Kidney glomerular epithelial cell (primary cell): ENCODE data around the gene SYT6.

Experiments used
- DNase-seq: peaks from one replicate; lab custom pipeline; 2025; lab: John Stamatoyannopoulos, UW

SYT6 gene

GRCh38 chr1:114117654-114118053, 36.0 kb downstream of the SYT6 start:
- no peak for DNase-seq

DNA sequence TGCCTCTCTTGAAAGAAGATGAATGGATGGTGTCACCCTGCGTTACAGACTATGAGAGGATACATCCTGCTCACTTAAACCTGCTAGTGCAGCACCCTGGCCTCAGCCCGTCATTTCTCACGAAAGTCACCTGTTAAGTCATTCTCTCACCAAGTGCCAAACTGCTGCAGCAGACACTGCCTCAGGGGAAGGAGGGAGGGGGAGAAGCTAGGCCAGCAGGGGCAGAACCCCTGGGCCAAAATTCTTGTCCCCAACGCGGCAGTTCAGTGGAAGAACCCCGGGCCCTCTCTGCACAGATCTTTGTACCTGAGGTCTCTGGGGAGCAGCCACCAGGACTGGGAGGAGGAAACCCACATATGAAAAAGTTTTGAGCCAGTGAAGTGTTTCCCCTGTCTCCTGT, 37.6 kb downstream of the SYT6 start:
- no peak for DNase-seq

DNA sequence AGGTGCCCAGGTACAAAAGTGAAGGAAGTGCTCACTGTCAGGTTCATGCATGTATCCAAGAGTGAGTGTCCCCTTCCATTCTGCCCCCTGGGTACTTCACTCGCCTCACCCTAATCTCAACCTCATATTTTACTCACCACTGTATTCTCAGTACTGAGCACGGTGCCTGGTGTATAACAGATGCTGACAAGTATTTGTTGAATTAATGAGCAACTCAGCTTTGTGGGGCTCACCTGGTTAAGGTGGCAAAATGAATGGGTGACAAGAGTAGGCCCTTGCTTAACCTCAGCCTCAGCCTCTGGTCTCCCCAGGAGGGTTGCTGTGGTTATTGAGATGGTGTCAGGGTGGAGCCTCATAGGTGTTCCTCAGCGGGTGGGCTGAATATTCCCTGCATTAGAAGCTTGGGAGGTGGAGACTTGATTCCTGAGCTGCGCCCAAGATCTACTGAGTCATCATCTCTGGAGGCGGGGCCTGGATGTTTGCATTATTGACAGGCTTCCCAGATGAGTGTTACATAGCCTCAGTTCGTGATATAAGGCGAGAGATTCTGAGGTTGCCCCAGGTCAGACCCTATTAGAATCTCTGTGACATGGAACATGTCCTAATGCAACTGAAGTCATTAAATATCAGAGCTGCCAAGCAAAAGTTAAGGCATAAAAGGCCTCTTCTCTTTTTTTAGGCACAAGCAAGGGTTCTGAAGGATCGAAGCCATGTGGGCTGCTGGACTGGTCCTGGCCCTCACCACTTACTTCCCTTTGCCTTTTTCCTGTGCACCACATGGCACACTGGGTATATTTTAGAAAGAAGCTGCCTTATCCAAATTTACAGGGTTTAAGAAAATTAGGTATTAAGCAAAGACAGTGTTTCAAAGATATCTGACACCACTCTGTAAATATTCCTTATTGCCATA, 39.2 kb downstream of the SYT6 start:
- DNase-seq, result no peak

- DNase-seq, result no peak
Observed at GRCh38 chr1:114113411-114114184, 40.1 kb downstream of the SYT6 start.

- no peak for DNase-seq
Observed at GRCh38 chr1:114112775-114113174, 40.9 kb downstream of the SYT6 start.

DNA sequence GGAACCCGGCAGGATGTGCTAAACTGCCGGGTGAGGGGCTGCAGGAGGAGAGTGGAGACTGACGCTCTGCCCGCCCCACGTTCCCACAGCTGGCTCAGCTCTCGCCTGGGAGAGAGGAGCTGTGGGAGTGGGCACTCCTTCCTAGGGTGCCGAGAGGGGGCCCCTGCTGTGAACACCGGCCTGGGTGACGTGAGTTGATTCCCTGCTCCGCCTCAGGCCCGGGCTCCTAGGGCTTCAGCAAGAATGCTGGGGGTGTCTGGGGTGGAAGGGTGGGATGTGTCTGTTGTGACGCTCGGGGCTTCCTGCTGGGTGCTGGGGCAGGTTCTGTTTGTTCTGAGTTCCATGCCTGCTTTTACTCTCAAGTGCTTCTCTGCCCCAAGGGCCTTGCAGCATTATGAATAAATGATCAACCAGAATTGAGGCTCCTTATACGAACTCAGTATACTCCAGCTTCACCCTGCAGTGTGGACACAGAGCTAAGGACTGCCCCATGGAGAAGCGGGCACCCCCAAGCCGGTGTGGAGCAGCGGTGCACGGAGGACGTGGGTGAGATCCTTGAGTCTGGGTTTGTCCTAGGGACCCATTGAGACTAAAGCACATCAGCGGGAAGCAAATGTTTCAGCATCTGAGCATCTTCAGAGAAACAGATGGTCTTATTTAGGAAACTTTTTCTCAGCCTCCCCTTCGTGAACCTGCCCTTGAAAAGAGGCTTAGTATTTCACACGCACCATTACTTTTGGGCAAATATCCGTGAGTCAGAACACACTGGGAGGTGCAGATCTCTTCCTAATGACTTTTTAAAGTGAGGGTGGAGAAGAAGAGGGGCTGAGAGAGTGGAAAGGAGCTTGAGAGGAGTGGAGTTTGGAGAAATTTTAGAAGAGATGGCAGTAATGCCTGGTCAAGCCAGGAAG, 41.7 kb downstream of the SYT6 start:
- DNase-seq, result no peak

- DNase-seq, result no peak
Observed at GRCh38 chr1:114109981-114110380, 43.7 kb downstream of the SYT6 start.

GRCh38 chr1:114108751-114109255, 44.9 kb downstream of the SYT6 start:
- DNase-seq, result no peak

- no peak for DNase-seq
Observed at GRCh38 chr1:114107474-114108435, 45.9 kb downstream of the SYT6 start.

DNA sequence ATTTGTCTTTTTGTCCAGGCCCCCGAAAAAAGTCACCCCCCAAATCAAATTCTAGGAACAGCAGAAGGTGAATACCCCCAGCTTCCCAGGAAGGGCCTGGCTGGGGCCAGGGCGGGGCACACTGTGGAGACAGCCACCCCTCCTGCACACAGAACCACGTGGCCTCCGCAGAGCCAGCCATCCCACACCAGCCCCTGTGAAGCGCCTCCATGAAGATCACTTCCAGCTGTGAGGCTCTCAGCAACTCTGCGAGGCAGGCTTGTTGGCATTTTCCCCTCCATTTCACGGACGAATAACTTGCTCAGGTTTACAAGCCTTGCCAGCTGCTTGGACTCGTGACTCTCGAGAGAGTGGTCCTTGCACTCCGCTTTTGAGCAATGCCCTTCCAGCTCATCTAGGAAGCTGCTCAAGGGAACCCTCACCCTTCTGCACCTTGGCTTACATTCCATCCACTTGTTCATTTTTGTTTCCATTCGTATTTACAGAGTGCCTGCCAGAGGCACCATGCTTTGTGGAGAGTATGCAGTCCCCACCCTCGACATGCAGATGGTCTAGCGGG, 48.2 kb downstream of the SYT6 start:
- DNase-seq, result no peak

GRCh38 chr1:114104949-114105348, 48.7 kb downstream of the SYT6 start:
- no peak for DNase-seq

- no peak for DNase-seq
Observed at GRCh38 chr1:114103992-114104391, 49.7 kb downstream of the SYT6 start.

GRCh38 chr1:114102136-114102535, 51.5 kb downstream of the SYT6 start:
- no peak for DNase-seq

- DNase-seq, result no peak
Observed at GRCh38 chr1:114100148-114100547, 53.5 kb downstream of the SYT6 start.

- DNase-seq, result no peak
Observed at GRCh38 chr1:114099268-114099667, 54.4 kb downstream of the SYT6 start.

DNA sequence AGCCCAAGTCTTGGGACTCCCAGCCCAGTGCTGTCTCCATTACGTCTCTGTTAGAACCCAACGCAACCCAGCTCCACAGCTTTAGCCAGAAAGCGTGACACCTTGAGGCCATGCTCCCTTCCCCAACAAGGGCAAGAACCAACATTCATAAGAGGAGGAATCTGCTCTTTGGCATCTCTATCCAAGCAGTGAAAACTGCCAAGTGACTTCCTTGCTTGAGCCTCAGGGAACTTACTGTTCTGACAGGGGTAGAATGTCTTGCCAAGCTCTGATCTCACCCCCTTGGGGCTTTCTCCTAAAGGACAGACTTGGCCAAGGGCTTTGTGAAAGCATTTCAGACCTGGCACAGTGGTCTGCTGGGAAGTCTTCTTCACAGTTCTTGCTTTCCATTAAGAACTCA, 56.6 kb downstream of the SYT6 start:
- no peak for DNase-seq

DNA sequence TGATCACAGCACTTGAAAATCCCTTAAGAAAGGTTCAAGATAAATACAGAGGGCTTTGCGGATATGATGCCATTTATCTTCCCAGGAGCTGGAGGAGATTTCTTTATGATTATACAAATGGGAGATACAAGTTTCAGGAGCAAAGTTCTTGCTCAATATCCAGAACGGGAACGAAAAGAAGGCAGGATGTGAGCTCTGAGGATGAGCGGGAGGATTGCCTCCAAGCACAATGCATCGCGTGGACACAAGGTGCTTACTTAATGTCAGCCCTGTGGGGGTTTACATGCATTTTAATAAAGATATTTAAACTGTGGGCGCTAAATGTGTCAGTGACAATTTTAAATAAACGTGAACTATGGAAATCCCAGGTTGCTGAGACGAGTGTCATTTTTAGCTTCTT, 59.0 kb downstream of the SYT6 start:
- DNase-seq, result no peak

DNA sequence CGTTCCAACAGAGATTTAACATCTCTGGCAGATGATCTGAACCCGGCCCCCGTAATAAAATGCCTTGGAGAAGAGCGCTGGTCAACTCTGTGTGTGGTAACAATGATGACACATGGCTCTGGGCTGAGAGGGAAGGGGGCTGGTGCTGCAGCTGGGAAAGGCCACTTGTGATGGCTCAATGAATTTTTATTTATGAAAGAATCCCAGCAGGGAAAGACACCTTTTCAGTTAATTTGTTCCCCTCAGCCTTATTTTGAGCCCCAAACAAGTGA, 59.4 kb downstream of the SYT6 start:
- no peak for DNase-seq

DNA sequence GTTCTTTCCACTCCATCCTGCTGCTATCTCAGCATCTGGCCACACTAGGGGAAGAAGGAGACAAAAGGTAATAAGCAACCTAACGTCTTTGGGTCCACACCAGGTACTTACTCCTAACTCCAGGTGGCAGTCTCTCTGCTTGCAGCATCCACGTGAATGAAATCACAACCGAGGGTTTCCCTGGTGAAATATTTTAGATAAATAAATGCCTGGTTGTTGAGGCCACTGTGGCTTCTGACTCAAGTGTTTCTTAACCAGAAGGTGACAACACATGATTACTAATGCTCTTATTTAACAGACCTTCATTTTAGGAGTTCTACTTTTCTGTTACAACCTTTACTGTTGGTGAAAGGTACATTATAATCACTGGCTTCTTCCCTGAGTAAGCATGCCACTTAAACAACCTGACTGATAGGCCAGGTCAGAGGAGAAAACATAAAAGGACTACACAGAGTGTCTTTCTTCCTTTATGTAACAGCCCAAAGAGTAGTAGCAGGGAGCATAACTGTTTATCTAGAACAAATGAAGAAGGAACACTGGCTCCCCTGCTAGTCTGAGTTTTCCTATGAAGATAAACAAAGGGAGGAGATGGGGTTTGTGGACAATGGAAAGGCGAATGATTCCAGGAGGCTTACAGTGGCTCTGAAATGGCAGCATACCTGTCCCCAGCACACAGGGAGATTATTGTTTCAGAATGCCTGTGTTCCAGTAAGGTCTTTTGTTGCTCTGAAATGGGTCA, 59.9 kb downstream of the SYT6 start:
- peak; percentile 26 for DNase-seq
